Smooth muscle cell (in vitro differentiated cells): ENCODE results near the gene CORIN. TPM values are rescaled to one million over a fixed set of nuclear protein-coding genes. Genes with fewer than 3 reads are reported as not detected.

Experiments
- DNase-seq: peaks from one replicate; lab custom pipeline; 2025; ENCODE audit not compliant: unreplicated experiment; lab: John Stamatoyannopoulos, UW
- H2AFZ ChIP-seq: fragments of 200-600 bp; sonication (generic); 2 replicates; pipeline ENCODE4 v1.6.0; 2016; ENCODE audit warnings: antibody characterized with exemption, low read depth, mild to moderate bottlenecking
- H3F3A ChIP-seq: fragments of 200-600 bp; sonication (generic); 2 replicates; pipeline ENCODE4 v1.6.0; 2017; ENCODE audit warnings: antibody characterized with exemption, low read depth
- H3K27ac ChIP-seq: fragments of 200-600 bp; sonication (generic); 2 replicates; pipeline ENCODE4 v1.5.1; 2016; ENCODE audit warnings: low read depth, mild to moderate bottlenecking
- H3K27me3 ChIP-seq: fragments of 200-600 bp; sonication (generic); 2 replicates; pipeline ENCODE4 v1.6.1; 2016; ENCODE audit warnings: low read depth, mild to moderate bottlenecking
- H3K36me3 ChIP-seq: fragments of 200-600 bp; sonication (generic); 2 replicates; pipeline ENCODE4 v1.5.1; 2016; ENCODE audit warnings: low read depth
- H3K4me1 ChIP-seq: fragments of 200-600 bp; sonication (generic); 2 replicates; pipeline ENCODE4 v1.5.1; 2016; ENCODE audit warnings: low read depth
- H3K4me2 ChIP-seq: fragments of 200-600 bp; sonication (generic); 2 replicates; pipeline ENCODE4 v1.6.0; 2016; ENCODE audit warnings: mild to moderate bottlenecking
- H3K4me3 ChIP-seq: fragments of 200-600 bp; sonication (generic); 2 replicates; pipeline ENCODE4 v1.5.1; 2016; ENCODE audit warnings: mild to moderate bottlenecking
- H3K79me2 ChIP-seq: fragments of 200-600 bp; sonication (generic); 2 replicates; pipeline ENCODE4 v1.6.0; 2016; ENCODE audit warnings: low read depth, mild to moderate bottlenecking
- H3K9ac ChIP-seq: fragments of 200-600 bp; sonication (generic); 2 replicates; pipeline ENCODE4 v1.6.0; 2016; ENCODE audit warnings: low read depth
- H3K9me3 ChIP-seq: fragments of 200-600 bp; sonication (generic); replicated peaks from 2 replicates; pipeline ENCODE4 v1.5.1; 2016; ENCODE audit warnings: low read depth
- H4K20me1 ChIP-seq: fragments of 200-600 bp; sonication (generic); 2 replicates; pipeline ENCODE4 v1.6.0; 2016; ENCODE audit warnings: low read depth
- WGBS: methylation state at CpG from one replicate; pipeline ENCODE4 v1.1.7; 2016; ENCODE audit warnings: low lambda C conversion rate; 5-methylcytosine and 5-hydroxymethylcytosine counted together
- polyA plus RNA-seq: library from polyadenylated mRNA; unstranded; fragments of >200 nt; fragmentation: Nextera tagmentation; extraction: Ambion mirVana; gene quantifications from 2 replicates; pipeline ENCODE4 v1.2.1, GENCODE V29; 2016
- total RNA-seq: library from RNA; depleted of rRNA; stranded (reverse); fragments of >200 nt; gene quantifications from 2 replicates; pipeline ENCODE4 v1.2.3, GENCODE V29; 2014
- TF ChIP-seq, protein P1 (sequence below): fragments of 200-600 bp; sonication (generic); IDR thresholded peaks from 2 replicates; pipeline ENCODE4 v1.5.1; 2017; ENCODE audit warnings: borderline replicate concordance, mild to moderate bottlenecking, antibody characterized with exemption; ENCODE audit not compliant: insufficient read depth, poor library complexity, severe bottlenecking

The CORIN gene
- total and polyA plus RNA-seq, 2 experiments from 2014 or later = 0.27 to 1.8 TPM

DNA sequence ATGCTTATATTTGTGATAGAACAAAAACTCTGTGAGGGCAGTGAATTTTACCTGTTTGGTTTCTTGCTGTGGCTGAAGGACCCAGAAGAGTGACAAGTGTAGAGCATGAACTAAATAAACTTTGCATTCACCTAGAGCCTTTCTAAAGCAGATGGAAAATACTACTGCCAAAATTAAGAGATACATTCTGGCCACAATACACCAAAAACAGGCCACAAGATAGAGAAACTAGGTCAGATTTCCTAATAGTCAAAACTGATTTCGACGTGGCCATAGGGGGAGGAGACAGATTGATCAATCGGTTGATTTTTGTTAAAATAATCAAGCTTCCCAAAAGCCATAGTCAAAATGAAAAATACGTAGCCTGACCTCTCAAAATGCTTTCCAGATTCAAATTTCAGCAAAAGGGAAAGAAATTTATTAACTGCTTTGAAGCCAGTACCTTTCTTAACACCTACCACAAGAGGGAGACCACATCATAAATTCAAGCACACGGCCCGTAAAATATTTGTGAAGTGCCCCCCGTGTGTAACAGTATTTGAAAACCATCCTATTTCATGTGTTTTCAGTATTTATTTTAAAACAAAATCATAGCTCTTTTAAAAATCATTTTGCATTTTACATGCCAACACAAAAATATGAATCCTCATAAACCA, 132.4 kb downstream of the CORIN start:
- Histone ChIP-seq H4K20me1 (no peaks in the 10 kb centered on the region), H2AFZ (peak overlapping the region; percentile 1)

DNA sequence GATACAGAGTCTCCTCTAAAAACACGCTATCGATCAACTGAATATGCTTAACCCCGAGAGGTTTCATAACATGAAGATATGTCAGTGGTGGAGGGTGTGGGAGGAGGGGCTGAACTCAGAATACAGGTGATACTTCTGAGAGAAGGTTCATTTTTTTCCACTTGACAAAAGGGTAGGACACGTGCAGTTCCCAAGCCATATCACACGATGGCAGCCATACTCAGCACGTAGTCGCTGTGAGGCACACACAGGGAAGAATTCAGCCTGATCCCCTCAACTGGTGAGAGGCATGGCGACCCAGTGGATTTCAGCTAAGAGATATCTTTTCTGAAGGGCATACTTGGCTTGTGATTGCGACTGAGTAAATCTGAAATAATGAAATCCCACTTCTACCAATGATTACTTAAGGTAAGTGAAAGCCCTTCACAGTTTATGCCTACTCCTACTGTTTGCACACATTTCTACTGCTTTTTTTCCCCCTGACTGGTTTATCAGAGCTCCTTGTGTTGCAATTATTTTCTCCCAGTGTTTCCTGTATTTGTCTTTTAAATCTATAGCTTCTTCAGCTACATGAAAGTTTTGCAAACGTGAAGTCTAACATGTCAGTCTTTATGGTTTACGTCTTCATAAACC, 133.1 kb downstream of the CORIN start:
- no peak overlapping the region for H3K9ac ChIP-seq
- H3K4me2 ChIP-seq = peak overlapping the region; percentile 2
- DNase-seq = no peak
- WGBS = 44% methylated on average over 11 of the region's 11 CpGs
- H3K27ac ChIP-seq = no peak overlapping the region
- H3K36me3 ChIP-seq = no peaks in the 10 kb centered on the region
- H4K20me1 ChIP-seq = no peaks in the 10 kb centered on the region
- TF ChIP-seq, protein P1, sequence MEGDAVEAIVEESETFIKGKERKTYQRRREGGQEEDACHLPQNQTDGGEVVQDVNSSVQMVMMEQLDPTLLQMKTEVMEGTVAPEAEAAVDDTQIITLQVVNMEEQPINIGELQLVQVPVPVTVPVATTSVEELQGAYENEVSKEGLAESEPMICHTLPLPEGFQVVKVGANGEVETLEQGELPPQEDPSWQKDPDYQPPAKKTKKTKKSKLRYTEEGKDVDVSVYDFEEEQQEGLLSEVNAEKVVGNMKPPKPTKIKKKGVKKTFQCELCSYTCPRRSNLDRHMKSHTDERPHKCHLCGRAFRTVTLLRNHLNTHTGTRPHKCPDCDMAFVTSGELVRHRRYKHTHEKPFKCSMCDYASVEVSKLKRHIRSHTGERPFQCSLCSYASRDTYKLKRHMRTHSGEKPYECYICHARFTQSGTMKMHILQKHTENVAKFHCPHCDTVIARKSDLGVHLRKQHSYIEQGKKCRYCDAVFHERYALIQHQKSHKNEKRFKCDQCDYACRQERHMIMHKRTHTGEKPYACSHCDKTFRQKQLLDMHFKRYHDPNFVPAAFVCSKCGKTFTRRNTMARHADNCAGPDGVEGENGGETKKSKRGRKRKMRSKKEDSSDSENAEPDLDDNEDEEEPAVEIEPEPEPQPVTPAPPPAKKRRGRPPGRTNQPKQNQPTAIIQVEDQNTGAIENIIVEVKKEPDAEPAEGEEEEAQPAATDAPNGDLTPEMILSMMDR = peak; percentile 47
- no peaks in the 10 kb centered on the region for H3K79me2 ChIP-seq
- no peaks in the 10 kb centered on the region for H3F3A ChIP-seq
- no peaks in the 10 kb centered on the region for H3K4me1 ChIP-seq
- H3K4me3 ChIP-seq = no peak overlapping the region
- H3K9me3 ChIP-seq = no peaks in the 10 kb centered on the region
- H2AFZ ChIP-seq = peak overlapping the region; percentile 1
- H3K27me3 ChIP-seq = no peaks in the 10 kb centered on the region

More for the DNA sequence above, 132.4 kb downstream of the CORIN start:
- Histone ChIP-seq H3K4me2 (peak overlapping the region; percentile 2), H3K36me3 (no peaks in the 10 kb centered on the region), H3F3A (no peaks in the 10 kb centered on the region), H3K9ac (no peak overlapping the region), H3K4me3 (no peak overlapping the region), H3K4me1 (no peaks in the 10 kb centered on the region), H3K9me3 (no peaks in the 10 kb centered on the region), H3K79me2 (no peaks in the 10 kb centered on the region), H3K27ac (no peak overlapping the region), H3K27me3 (no peaks in the 10 kb centered on the region)
- no peak for DNase-seq
- WGBS = 79% methylated on average over 7 of the region's 7 CpGs
- TF ChIP-seq, protein P1 = peak; percentile 24

DNA sequence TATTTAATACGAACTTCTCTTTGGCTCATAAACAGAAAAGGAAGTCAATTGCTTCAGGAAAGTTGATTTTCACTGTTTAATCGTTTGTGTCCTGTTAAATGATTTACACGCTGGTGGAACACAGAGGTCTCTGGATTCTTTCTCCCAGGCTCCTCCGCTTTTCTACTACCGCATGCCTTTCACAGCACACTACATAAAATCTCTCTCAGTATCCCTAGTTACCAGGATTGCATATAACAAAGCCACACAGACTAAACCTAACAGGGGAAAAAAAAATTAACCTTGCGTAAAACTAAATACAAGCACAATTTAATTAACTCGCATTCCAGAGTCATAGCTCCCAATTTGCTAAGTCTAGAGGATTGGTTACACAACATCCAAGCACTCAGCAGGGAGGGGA, 133.9 kb downstream of the CORIN start:
- H3F3A ChIP-seq = no peaks in the 10 kb centered on the region
- no peaks in the 10 kb centered on the region for H3K4me1 ChIP-seq
- H3K27me3 ChIP-seq = no peaks in the 10 kb centered on the region
- no peaks in the 10 kb centered on the region for H3K9me3 ChIP-seq
- H4K20me1 ChIP-seq = no peaks in the 10 kb centered on the region
- no peak overlapping the region for H2AFZ ChIP-seq
- TF ChIP-seq, protein P1 = no peak
- no peak overlapping the region for H3K9ac ChIP-seq
- DNase-seq = no peak
- H3K4me3 ChIP-seq = no peak overlapping the region
- no peak overlapping the region for H3K4me2 ChIP-seq
- no peaks in the 10 kb centered on the region for H3K36me3 ChIP-seq
- no peaks in the 10 kb centered on the region for H3K79me2 ChIP-seq
- H3K27ac ChIP-seq = no peak overlapping the region
- WGBS = 87% methylated on average over 7 of the region's 7 CpGs

DNA sequence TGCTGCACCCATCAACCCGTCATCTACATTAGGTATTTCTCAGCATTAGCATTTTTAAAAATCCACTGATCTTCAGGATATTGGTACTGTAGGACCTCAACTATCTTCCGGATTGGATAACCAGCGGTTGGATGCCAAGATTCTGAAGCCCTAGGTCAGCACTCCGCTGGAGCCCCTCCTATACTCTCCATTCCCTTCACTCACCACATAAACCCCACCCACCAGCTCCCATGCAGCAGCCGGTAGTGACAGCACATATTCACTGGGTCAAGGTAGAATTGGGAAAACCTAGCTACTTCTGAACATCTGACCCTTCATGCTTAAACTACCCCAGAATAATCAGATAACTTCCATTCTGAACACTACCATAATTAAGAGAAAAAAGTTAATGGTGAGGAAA, 134.9 kb downstream of the CORIN start:
- Histone ChIP-seq H3F3A (no peaks in the 10 kb centered on the region), H3K4me3 (no peak overlapping the region), H3K9ac (no peak overlapping the region), H2AFZ (no peak overlapping the region), H3K27me3 (no peaks in the 10 kb centered on the region), H3K36me3 (no peaks in the 10 kb centered on the region), H3K4me1 (no peaks in the 10 kb centered on the region), H3K79me2 (no peaks in the 10 kb centered on the region), H3K9me3 (no peaks in the 10 kb centered on the region), H3K27ac (no peak overlapping the region), H4K20me1 (no peaks in the 10 kb centered on the region), H3K4me2 (no peak overlapping the region)
- WGBS = 70% methylated on average over 5 of the region's 5 CpGs
- TF ChIP-seq, protein P1 = no peak
- no peak for DNase-seq
